ENCODE data around the gene NMRK1.
A peak's percentile ranks its signal among the peaks of the same experiment; 100 is the strongest.

NMRK1 gene

DNA sequence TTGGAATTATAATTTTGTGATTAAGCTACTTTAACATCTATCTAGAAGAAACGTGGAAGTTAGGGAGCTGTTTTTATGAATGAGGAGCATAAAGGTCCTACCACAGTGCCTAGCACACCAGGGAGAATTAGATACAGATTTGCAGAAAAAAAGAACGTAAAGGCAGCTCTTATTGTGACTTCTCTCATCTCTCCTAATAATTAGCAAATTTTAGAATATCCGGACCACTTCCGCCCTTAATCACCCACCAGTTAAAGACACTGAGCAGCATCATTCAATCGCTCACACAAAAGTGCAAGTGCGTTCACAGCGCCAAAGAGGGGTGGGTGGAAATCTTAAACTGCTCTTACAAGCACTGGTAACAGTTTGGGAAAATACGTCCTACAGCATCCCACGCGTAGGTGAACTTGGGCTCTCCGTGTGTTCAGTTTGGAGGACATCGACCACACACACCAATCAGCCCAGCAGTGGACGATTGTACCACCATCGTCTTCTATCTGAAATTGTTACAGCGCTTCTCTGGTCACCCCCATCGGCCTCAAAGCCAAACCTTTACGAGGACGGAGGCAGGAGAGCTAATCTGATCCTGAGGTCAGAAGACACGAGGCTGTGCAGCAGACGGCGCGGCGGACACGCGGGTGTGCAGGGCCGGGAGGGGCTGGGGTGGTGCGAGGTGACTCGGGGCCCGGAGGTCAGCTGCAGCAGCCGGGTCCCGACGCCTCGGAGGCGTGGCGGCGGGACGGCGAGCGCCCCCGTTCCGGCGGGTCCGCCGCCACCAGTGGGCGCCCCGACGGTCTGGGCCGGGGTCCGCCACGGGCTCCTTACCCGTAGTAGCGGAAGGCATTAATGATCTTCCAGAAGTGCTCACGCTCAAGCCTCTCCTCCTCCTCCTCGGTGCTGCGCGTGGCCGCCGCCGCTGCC lies 60.5 kb downstream of the NMRK1 start:
- peak; percentile 81 for DNase-seq (ENCODE audit: low spot score)
- H3K27ac ChIP-seq = peak overlapping the region; percentile 86 to 92
- TF ChIP-seq, protein P1, sequence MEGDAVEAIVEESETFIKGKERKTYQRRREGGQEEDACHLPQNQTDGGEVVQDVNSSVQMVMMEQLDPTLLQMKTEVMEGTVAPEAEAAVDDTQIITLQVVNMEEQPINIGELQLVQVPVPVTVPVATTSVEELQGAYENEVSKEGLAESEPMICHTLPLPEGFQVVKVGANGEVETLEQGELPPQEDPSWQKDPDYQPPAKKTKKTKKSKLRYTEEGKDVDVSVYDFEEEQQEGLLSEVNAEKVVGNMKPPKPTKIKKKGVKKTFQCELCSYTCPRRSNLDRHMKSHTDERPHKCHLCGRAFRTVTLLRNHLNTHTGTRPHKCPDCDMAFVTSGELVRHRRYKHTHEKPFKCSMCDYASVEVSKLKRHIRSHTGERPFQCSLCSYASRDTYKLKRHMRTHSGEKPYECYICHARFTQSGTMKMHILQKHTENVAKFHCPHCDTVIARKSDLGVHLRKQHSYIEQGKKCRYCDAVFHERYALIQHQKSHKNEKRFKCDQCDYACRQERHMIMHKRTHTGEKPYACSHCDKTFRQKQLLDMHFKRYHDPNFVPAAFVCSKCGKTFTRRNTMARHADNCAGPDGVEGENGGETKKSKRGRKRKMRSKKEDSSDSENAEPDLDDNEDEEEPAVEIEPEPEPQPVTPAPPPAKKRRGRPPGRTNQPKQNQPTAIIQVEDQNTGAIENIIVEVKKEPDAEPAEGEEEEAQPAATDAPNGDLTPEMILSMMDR (IDR thresholded peaks at IDR 0.05) = peak; percentile 19
- H3K4me3 ChIP-seq = peak overlapping the region; percentile 75

DNA sequence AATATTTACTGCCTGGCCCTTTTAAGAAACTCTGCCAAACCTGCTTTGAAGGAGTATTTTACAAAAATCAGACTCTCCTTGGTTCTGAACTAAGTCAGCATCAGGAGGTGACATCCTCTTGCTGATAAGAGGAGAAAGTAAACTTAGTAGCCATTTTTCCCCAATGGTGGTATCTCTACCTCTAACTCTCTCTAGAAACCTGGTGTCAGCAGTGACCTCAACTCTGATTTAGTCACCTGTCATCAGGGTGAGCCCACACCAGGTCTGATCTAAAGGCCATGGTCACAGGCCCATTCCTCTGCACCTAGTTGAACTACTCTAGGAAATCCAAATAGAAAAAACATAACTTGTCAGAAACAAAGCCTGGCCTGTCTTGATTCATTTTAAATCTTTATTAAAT lies 64.1 kb downstream of the NMRK1 start:
- H3K4me3 ChIP-seq = no peak overlapping the region
- TF ChIP-seq, protein P1 (IDR thresholded peaks at IDR 0.05) = no peak
- no peak for DNase-seq (ENCODE audit: low spot score)
- H3K27ac ChIP-seq = no peak overlapping the region

DNA sequence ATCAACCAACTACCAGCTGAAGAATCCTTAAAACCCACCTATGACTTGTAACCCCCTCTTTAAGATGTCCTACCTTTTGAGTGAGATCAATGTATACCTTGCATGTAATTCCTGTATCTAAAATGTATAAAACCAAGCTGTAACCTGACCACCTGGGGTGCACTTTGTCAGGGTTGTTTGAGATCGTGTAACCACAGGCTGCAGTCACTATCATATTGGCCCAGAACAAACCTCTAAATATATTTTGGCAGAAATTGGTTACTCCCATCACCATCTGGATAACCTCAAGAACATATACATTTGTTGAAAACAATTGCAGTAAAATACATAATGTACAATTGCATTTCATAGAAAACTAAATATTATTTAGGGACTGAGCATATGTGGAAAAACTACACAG lies 68.3 kb downstream of the NMRK1 start:
- H3K27ac ChIP-seq = no peak overlapping the region
- H3K4me3 ChIP-seq = no peak overlapping the region
- TF ChIP-seq, protein P1 (IDR thresholded peaks at IDR 0.05) = no peak
- no peak for DNase-seq (ENCODE audit: low spot score)

DNA sequence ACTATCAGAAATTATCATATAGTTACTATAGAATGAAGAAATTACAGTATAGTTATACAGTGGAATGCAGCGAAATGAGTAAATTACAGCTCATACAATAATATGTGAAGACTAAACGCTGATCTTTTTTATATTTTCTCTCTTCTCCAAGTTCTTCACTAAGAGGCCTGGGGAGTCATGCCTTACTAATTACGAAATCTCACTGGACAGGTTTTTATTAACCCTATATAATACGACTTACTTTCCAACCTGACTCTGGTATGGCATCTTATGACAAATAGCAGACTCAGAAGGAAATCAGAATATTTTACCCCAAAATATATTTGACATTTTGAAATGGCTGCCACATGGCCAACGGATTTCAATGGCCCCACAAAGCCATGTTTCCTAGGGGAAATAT lies 68.9 kb downstream of the NMRK1 start:
- no peak for DNase-seq (ENCODE audit: low spot score)
- TF ChIP-seq, protein P1 (IDR thresholded peaks at IDR 0.05) = no peak
- H3K27ac ChIP-seq = no peak overlapping the region
- H3K4me3 ChIP-seq = no peak overlapping the region

DNA sequence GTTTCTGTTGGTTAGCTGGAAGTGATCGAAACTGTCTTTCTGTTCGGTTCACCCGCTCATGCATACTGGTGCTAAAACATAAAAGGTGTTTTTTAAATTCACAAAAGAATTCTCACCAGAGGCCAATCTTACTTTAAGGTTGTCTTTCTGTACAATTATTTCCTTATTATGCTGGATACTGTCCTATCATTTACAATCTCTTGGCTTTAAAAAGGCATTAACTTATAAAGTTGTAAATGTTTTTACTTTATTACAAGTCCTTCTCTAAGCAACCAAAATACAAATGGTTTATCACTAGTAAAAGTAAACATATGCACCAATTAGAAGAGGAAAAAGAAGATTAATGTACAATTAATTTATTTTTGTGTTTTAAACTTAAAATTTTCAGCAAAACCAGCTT lies 70.6 kb downstream of the NMRK1 start:
- no peak for DNase-seq (ENCODE audit: low spot score)
- Histone ChIP-seq H3K4me3 (no peak overlapping the region), H3K27ac (no peak overlapping the region)
- TF ChIP-seq, protein P1 (IDR thresholded peaks at IDR 0.05) = no peak

DNA sequence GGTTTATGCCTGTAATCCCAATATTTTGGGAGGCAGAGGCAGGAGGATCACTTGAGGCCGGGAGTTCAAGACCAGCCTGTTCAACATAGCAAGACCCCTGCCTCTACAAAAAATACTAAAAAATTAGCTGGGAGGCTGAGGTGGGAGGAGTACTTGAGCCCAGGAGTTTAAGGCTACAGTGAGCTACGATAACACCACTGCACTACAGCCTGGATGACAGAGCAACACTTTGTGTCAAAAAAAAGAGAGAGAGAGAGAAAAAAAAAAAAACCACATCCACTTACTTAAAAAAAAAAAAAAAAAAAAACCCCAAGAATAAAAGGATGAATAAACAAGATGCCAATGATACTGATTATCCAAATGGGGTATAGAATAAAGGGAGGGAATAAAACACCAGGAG lies 74.2 kb downstream of the NMRK1 start:
- Histone ChIP-seq H3K27ac (no peak overlapping the region), H3K4me3 (no peak overlapping the region)
- DNase-seq (ENCODE audit: low spot score) = no peak
- TF ChIP-seq, protein P1 (IDR thresholded peaks at IDR 0.05) = no peak

All from coronary artery (tissue), 2 donors.